HFF-Myc (cell line): ENCODE measurements around the gene CACNG5.

Experiments used
- DNase-seq: peaks from one replicate; pipeline ENCODE4 v3.0.0-alpha.2; 2011; ENCODE audit warnings: low read depth; ENCODE audit errors: extremely low read depth
- H3K4me3 ChIP-seq: replicated peaks from 2 replicates; pipeline ENCODE4 v1.5.1; 2011; ENCODE audit warnings: low read depth, mild to moderate bottlenecking, control low read depth, low read length
- TF ChIP-seq, protein P1 (sequence below): IDR thresholded peaks from 2 replicates; pipeline ENCODE4 v1.5.1; 2012; ENCODE audit warnings: mild to moderate bottlenecking, low read depth, low read length, control low read depth; ENCODE audit errors: missing control alignments

CACNG5 gene

DNA sequence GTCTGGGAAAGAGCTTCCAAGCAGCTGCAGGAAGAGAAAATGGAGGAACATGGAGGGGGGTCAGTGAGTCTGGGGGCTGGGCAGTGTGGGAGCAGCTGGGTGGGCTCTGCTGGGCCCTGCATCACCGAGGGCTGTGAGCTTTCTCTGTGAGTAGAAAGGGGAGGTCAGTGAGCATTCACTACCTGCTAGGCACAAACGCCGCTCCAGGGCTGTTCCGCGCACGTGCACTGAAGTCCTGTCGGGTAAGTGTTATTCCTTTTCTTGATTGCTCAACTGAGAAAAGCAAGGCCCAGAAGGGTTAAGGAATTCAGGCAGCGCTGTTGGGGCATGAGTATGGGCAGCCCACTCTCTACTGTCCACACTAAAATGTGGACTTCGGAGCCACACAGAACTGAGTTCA, 4.7 kb downstream of the CACNG5 start:
- no peak overlapping the region for H3K4me3 ChIP-seq
- DNase-seq: no peak
- TF ChIP-seq, protein P1, sequence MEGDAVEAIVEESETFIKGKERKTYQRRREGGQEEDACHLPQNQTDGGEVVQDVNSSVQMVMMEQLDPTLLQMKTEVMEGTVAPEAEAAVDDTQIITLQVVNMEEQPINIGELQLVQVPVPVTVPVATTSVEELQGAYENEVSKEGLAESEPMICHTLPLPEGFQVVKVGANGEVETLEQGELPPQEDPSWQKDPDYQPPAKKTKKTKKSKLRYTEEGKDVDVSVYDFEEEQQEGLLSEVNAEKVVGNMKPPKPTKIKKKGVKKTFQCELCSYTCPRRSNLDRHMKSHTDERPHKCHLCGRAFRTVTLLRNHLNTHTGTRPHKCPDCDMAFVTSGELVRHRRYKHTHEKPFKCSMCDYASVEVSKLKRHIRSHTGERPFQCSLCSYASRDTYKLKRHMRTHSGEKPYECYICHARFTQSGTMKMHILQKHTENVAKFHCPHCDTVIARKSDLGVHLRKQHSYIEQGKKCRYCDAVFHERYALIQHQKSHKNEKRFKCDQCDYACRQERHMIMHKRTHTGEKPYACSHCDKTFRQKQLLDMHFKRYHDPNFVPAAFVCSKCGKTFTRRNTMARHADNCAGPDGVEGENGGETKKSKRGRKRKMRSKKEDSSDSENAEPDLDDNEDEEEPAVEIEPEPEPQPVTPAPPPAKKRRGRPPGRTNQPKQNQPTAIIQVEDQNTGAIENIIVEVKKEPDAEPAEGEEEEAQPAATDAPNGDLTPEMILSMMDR: no peak

DNA sequence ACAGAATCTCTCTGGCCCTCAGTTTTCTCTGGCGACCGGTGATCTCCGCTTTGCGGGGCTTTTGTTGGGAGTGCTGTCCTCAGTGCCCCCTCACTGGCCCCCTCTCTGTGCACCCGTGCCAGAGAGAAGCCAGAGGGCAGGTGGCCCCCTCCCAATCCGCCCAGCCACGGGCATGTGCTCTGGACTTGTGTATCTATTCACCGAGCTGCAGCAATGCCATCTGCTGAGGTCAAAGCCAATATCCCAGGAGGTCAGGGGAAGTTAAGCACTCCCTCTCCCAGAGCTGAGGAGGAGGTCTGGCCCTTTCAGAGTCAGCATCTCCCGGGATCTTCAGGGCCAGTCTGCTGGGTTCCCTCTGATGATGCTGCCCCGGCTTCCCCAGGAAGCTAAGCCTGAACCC, 5.1 kb downstream of the CACNG5 start:
- DNase-seq: no peak
- TF ChIP-seq, protein P1: no peak
- H3K4me3 ChIP-seq: no peak overlapping the region

DNA sequence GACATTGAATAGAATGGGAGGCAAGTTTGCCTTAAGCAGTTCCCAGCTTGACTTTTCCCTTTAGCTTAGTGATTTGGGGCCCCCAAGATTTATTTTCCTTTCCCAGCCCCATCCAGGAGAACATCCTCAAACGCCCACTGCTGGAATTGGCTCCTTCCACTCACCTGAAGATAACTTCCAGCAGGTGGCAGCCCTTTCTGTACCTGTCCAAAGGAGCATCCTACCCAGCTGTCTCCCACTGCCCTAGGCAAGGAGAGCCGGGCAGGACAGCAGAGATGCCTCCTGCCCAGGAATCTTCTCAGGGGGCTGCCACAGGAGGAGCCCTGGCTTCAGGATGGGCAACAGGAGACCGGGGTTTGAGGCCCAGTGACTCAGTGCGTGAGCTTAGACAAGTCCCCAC, 6.4 kb downstream of the CACNG5 start:
- TF ChIP-seq, protein P1: no peak
- no peak overlapping the region for H3K4me3 ChIP-seq
- no peak for DNase-seq

DNA sequence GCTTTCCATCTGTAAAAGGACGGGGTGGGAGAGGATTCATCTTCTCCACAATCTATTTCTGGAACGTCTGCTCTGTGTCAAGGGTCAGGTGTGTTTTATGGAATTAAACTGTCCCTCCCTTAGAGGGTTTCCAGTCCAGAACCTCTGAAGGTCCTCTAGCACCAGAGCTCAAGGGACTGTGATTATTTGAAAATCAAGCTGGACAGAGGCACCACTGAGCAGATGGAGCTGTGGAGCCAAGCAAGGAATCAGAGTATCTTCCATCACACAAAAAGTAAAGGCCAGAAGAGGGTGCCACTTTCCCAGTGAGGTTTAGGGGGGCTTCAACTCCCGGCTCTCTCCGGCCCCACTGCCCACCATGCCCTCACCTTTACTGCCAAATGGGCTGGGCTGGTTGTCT, 6.8 kb downstream of the CACNG5 start:
- no peak overlapping the region for H3K4me3 ChIP-seq
- TF ChIP-seq, protein P1: no peak
- DNase-seq: no peak

GRCh38 chr17:66842505-66842904, 7.6 kb downstream of the CACNG5 start:
- no peak overlapping the region for H3K4me3 ChIP-seq
- no peak for DNase-seq
- TF ChIP-seq, protein P1: no peak

GRCh38 chr17:66842959-66843358, 8.0 kb downstream of the CACNG5 start:
- TF ChIP-seq, protein P1: no peak
- no peak overlapping the region for H3K4me3 ChIP-seq
- no peak for DNase-seq

DNA sequence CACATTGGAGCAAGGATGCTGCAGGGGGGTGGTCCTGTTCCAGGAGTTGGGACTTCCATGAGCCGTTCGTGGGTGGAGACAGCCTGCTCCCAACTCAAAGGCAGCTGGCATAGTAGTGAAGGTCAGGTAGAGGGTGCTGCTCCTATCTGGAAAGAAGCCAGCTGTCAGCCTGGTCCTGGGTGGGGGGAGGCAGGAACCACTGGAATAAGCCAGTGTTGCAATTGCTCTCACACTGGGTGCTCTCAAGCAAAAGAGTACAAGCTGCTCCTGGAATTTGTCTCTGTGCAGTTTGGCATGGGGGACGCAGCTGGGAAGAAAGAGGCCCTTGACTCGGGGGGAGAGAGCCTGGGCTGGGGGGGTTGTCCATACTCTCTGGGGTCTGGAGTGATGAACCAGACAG, 8.7 kb downstream of the CACNG5 start:
- TF ChIP-seq, protein P1: no peak
- H3K4me3 ChIP-seq: no peak overlapping the region

More for the DNA sequence above, 8.7 kb downstream of the CACNG5 start:
- DNase-seq: no peak
